Stimulated activated CD8-positive, alpha-beta memory T cell treated with anti-CD3 and anti-CD28 coated beads, Interleukin-15, amount 100 ng/mL, for 48 hours (primary cell): ENCODE results near the gene IL1A.
A peak's percentile ranks its signal among the peaks of the same experiment; 100 is the strongest.

Experiments used
- DNase-seq, 2 donors: peaks; one replicate each; pipeline ENCODE4 v3.0.0-alpha.2; 2020; ENCODE audit warnings: low read depth in 2 of 2

Gene IL1A

DNA sequence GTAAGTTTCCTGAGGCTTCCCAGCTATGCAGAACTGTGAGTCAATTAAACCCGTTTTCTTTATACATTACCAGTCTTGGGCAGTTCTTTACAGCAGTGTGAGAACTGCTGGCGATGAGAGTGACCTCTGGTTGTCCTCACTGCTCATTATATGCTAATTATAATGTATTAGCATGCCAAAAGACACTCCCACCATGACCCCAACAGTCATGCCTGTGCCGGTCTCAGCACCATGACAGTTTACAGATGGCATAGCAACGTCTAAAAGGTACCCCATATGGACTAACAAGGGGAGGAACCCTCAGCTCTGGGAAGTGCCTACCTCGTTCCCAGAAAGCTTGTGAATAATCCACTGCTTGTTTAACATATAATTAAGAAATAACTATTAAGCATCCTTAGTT, 8.1 kb upstream of the IL1A start:
- DNase-seq, result no peak

DNA sequence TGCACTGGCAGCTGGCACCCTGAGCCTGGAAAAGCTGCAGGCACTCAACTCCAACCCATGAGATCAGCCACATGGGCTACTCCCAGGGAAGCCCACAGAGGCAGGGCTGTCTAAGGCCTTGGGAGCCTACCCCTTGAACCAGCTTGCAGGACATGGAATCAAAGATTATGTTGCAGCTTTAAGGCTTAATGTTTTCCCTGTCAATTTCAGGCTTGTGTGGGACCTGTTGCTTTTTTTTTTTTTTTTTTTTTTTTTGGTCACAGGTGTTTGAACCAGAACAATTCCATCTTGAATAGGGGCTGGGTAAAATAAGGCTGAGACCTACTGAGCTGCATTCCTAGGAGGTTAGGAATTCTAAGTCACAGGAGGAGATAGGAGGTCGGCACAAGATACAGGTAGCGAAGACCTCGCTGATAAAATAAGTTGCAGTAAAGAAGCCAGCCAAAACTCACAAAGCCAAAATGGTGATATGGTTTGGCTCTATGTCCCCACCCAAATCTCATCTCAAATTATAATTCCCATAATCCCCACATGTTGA, 7.5 kb upstream of the IL1A start:
- no peak for DNase-seq

DNA sequence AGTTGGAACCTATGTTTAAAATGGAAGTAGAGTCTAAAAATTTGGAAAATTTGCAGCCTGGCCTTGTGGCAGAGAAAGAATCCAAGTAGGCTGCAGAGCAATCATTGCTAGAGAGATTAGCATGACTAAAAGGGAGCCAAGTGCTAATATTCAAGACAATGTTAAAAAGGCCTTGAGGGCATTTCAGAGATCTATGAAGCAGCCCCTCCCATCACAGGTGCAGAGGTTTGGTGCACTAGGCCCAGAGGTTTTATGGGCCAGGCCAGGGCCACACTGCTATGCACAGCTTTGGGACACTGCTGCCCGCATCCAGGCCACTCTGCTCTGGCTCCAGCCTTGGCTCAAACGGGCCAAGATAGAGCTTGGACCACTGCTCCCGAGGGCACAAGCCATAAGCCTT, 6.7 kb upstream of the IL1A start:
- DNase-seq, result no peak

DNA sequence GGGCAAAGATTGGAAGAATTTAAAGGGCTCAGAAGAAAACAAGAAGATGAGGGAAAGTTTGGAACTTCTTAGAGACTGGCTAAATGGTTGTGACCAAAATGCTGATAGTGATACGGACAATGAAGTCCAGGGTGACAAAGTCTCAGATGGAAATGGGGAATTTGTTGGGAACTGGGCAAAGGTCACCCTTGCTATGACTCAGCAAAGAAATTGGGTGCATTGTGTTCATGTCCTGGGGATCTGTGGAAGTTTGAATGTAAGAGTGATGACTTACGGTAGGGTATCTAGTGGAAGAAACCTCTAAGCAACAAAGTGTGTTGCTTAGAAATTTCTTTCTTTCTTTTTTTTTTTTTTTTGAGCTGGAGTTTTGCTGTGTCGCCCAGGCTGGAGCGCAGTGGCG, 6.0 kb upstream of the IL1A start:
- DNase-seq, result no peak

DNA sequence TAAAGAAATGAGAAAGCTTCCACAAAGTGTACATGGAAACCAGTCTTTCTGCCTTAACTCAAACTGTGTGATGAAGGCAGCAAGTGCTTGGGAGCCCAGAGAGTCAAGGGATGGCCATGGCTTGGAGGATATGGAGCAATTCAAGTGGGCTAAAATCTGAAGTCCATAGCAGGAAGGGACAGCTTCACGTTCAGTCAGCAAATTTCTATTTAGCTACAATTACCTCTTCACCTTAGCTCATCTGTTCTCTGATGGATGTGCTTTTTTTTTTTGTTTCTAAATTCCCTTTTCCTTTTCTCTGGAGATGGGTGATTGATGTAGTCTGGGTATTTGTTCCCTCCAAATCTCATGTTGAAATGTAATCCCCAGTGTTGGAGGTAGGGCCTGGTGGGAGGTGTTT, 4.9 kb upstream of the IL1A start:
- DNase-seq, result no peak

DNA sequence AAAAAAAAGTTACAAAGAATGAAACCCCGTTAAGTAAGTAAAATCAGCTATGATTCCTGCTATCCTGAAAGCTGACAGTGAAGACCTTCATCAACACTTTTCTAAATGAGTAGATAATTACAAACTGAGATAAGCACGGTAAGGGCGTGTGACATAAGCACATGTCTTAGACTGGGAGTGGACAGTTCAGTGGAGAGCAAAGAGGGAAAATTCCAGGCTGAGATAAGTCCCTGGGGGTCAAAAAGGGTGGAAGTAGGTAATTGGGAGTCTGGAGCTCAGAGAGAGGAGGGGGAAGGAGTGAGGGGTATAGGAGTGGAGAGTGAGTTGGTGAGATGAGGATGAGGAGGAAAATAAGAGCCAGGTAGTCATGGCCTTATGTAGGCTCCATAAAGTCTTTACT, 4.4 kb upstream of the IL1A start:
- no peak for DNase-seq

DNA sequence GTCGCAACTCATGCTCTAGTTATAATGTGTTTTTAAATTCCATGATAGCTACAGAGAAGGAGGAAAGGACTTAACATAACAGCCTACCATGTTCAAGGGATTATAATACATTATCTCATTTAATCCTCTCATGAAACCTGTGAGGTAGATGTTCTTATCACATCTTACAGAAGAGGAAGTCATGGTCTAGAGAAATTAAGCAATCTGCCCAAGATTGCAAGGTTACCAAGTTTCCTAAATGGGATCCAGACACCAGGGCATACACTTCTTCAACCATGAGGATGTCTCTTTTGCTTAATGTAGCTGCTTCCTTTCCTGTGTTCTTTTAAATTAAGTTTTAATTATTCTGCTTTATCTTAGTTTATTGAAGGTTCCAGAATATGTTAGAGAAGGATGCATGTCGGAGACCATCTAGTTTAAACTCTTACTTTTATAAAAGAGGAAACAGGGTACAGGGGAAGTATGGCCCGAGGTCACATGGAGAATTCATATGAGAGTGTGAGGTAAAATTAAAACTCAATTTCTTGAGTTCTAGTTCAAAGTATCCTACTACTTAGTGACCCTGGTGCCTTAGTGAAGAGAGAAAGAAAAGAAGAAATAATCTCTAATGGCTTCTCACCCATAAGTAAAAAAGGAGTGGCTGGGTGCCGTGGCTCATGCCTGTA, 3.6 kb upstream of the IL1A start:
- DNase-seq, result no peak

DNA sequence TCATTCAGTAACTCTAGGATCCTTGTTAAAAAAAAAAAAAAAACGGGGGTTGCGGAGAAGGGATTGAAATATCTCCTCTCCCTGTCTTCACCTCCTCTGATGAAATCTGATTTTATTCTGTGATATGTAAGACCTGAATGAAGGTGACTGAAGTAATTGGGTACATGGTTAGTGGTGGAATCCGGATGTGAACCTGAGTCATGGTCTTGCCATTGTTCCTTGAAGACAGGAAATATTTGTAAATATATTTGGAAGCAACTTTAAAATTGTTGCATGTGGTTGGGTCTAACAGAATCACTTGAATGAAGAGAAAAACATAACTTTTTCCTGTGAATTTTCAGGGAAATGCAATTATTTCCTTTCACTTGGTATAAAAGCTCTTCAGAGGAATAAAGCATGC, 3.0 kb upstream of the IL1A start:
- no peak for DNase-seq

DNA sequence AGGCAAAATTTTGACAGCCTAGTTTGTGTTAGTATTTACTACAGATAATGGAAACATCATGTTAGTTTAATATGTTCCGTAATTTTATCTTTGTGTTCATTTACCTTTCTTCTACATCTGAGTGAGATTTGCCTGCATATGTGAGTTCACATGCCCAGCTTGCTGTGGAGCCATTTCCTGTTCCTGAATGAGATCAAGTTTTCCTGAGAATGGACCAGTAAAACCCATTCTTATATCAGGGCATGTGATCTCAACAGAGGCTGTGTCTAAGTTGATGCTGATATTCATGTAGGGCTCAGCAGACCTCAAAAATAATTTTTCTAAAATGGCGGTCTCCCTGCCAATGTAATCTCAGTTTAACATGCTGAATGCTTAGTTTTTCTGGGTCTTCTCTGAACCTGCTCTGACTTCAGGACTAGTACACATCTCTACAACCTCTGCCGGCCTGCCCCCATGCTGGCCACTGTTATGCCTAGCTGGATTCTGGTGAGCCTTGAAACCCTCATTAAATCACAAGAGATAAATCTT, 1.0 kb downstream of the IL1A start:
- DNase-seq, result no peak

DNA sequence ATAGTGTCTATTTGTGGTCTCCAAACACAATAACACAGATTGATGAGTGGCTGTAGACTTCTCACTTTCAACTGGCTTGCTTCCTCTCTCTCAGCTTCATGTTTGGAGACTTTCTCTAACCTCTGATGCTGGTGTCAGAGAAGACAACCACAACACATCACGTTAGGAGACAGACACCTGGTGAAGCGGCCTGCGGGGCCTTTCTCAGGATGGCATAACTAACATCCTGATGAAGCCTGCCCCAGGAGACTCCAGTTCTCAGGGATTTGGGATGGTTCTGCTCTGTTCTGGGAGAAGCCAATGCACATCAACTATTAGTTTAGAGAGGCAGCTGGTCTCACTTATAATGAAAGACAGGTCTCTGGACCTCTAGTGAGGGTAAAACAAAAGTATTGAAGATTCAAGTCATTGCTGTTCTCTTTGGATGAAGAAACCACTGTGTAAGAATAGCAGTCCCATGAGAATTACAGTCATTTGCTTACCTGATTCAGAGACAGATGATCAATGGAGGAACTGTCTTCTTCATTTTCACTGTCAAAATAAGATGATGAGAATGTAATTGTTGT, 2.0 kb downstream of the IL1A start:
- DNase-seq, result no peak

DNA sequence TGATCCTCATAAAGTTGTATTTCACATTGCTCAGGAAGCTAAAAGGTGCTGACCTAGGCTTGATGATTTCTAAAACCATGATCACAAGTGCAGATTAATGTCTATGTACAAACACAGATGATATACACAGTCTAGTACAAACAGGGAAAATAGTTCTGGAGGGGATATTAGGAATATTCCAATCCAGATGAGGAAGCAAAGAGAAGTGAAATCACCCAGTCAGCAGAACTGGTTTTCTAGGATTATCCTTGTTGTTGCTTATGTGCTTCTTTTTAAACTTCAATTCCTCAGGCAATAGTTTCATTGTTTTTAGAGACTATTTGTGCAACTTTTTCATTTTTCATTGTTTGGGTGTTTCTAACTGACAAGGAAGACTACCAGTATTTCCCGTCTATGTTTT, 4.7 kb downstream of the IL1A start:
- DNase-seq, result no peak

DNA sequence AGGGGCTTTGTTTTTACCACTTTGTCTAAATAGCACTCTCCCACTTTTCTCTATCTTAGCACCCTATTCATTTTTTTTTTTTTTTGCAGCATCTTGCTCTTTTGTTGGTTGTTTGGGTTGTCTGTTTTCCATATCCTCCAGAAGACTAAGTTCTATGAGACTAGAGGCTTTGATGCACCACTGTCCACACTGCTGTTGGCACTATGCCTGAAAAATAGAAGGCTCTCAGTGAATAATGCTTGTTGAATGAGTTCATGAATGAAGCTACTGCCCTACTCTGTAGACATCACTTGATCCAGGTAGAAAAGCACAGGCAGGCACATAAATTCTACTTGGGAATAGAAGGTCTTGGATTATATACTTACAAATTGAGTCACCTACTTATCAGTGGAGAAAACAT, 7.3 kb downstream of the IL1A start:
- DNase-seq, result no peak

DNA sequence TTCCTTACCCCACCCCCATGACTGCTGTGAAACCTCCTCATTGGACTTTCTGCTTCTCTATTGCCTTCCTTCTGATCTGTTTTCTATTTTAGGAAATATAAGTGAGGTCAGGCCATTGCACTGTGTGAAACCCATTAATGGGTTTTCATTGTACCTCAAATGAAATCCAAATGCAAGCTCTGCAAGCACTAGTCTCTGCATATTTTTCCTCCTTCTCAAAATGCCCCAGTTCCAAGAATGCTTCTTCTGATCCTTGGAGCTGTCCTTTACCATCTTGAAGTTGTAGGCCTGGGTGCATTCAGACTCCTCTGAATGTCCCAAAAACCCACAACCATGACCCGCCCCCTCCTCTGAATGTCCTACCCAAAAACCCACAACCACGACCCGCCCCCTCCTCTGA, 8.2 kb downstream of the IL1A start:
- no peak for DNase-seq

DNA sequence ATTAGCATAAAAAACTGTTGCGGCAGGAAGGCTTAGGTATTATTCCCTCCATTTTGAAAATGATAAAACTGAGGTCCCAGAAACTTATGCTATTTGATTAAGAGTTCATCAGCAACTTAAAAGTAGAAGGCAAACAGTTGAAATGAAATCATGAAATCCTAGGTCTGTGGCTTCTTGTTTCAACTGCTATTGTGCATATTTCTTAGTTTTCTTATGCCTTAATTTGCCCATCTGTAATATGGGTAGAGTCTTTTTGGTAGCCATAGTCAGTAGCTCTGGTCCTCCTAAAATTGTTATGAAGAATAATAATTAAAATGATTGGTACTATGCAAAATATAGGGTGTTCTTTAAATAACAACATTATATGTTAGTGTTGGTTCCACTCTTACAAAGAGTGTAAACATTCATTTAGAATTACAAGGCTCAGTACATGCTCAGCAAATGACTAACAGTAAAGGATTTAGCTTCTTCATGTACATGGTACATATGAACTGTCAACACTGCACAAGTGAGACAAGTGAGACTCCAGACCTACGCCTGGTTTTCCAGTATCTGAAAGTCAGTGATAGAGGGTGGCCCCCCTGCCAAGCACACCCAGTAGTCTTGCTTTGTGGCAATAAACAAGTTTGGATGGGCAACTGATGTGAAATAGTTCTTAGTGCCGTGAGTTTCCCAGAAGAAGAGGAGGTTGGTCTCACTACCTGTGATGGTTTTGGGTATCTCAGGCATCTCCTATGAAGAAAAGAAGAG, 9.6 kb downstream of the IL1A start:
- DNase-seq, result no peak

DNA sequence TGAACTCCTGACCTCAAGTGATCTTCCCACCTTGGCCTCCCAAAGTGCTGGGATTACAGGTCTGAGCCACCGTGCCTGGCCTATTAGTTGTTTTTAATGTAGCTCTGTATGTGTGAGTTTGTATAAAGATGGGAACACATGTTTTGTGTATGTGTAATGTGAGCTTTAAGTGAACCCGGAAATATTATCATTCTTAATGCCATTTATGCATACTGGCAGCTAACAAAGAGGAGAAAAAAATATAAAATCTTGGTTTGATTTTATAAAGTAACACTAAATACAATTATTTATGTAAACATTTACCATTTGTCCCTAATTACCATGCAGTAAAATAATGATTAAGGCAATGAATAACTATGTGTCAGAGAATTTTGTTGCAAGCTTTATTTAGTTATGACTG, 10.7 kb downstream of the IL1A start:
- DNase-seq, result no peak

DNA sequence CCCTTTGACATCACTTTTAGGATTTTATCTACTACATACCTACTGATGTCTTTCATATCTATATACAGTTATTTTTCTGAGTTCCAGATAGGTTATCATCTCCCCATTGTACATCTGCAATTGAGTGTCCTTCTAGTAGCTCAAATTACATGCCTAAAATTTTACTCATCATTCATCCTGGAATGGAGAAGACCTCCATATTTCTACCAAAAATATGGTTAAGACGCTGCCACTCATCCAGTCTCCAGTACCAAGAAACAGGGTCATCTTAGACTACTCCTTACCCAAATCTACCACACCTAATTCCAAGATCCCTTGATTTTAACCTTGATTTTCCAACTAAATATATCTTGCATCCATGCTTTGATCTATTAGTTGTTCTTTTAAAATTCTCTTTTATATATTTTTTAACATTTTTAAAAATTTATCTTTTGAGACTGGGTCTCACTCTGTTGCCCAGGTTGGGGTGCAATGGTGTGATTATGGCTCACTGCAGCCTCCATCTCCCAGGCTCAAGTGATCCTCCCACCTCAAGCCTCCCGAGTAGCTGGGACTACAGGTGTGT, 11.3 kb downstream of the IL1A start:
- no peak for DNase-seq

DNA sequence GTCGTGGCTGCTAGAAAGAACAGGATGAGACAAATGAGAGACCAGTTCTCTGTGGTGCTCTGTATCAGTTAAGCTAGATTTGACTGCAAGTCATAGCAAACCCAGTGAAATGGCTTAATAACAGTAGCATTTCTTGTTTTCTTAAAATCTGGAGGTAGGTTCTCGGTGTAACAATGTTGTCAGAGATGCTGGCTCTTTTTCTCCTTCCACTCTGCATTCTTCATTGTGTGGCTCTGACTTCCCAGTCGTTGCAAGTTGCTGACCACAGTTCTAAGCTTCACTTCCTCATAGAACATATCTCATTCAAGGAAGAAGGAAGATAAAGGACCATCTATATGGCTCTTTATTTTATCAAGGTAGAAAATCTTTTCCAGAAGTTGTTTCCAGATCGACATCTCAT, 12.0 kb downstream of the IL1A start:
- DNase-seq, result no peak

DNA sequence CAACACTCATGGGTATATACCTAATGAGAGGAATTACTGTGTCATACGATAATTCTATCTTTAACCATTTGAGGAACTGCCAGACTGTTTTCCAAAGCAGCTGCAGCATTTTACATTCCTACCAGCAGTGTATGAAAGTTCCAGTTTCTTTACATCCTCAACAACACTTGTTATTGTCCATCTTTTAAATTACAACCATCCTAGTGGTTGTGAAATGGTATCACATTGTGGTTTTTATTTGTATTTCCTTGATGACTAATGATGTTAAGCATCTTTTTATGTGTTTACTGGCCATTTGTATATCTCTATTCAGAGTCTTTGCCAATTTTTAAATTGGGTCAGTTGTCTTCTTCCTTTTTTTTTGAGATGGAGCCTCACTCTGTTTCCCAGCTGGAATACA, 15.9 kb downstream of the IL1A start:
- DNase-seq, result no peak

DNA sequence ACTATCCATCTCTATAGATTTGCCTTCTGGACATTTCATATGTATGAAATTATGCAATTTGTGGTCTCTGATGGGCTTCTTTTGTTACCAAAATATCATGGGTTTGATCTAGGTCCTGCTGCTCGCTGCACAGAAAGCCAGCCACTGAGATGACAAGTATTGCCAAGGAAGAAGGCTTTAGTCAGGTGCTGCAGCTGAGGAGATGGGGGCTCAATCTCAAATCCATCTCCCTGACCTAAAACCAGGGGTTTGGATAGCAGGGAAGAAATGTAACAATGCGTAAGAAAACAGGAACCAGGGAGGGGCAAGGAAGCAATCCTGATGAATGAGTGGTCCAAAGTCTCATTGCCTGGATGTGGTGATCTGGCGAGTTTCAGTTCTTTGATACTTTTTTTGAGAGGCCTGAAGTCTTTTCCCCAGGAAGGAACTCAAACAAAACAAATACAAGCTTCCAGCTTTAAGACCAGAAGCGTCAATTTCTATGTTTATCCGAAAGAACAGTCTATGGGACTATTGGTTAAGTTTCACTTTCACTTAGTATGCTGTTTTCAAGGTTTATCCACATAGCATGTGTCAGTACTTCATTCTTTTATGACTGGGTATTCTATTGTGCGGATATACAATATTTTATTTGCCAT, 16.5 kb downstream of the IL1A start:
- no peak for DNase-seq

DNA sequence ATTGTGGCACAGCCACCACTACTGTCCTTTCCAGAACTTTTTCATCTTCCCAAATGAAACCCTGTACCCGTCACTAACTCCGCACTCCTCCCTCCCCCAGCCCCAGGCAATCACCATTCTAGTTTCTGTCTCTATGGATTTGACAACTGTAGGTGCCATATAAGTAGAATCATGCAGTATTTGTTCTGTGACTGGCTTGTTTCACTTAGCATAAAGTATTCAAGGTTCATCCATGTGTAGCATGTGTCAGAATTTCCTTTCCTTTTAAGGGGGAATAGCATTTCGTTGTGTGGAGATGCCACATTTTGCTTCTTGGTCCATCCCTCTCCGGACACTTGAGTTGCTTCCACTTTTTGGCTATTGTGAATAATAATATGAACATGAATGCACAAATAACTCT, 19.0 kb downstream of the IL1A start:
- no peak for DNase-seq

DNA sequence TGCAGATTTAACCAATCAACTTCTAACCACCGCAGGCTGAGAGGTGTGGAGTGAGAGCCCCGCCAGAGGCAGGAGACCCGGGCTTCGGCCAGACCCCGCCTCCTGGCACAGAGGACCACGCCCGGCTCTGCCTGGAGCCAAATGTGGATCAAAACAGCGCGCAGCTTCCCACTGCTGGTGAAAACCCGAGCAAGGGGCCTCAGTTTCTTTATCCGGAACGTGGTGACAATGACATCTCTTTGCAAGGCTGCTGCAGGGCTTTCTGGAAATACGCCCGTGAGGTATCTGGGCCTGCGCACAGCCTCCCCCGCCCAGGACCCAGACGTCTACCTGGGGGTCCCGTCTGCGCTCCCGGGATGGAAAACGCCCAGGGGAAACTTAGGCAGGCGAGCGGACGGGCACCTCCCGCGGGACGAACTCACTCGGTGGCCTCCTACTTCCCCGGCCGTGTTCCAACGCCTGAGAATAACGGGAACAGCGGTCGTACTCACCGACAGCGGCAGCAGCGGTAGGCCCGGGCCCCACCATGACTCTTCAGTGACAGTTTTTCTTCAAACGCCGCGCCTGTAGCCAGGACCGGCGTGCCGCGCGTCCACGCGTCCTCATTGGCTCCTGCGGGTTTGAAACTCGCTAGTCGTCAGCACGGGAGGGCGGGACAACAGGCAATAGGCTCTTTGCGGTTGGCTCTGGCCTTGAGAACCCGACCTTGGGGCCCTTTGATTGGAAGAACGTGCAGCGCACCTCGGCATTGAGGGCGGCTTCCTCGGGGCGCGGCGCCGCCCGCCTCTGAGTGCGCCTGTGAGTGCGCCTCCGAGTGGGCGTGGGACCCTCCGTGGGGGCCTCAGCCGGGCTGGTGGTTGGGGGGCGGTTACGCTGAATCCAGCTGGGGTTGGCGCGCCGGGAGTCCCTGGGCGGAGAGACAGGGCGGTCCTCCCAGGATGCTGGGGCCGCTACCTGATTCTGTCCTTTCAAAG, 19.9 kb downstream of the IL1A start, which contains the start of gene CKAP2L:
CKAP2L (minus strand) TSS at position 539 of the 974 bp plus-strand sequence; CDS start at position 528, 11 bp downstream.
- peak; percentile 94 to 95 for DNase-seq
